Islet precursor cell (in vitro differentiated cells): ENCODE measurements around the gene UFL1.
"Not testable (repeated sequence)": the region's sequence is repeated elsewhere in the genome, so short reads cannot be mapped to it uniquely, and the experiment has no call there.

Experiments used
- DNase-seq: peaks from one replicate; pipeline ENCODE4 v3.0.0-alpha.2; 2018

Gene UFL1

DNA sequence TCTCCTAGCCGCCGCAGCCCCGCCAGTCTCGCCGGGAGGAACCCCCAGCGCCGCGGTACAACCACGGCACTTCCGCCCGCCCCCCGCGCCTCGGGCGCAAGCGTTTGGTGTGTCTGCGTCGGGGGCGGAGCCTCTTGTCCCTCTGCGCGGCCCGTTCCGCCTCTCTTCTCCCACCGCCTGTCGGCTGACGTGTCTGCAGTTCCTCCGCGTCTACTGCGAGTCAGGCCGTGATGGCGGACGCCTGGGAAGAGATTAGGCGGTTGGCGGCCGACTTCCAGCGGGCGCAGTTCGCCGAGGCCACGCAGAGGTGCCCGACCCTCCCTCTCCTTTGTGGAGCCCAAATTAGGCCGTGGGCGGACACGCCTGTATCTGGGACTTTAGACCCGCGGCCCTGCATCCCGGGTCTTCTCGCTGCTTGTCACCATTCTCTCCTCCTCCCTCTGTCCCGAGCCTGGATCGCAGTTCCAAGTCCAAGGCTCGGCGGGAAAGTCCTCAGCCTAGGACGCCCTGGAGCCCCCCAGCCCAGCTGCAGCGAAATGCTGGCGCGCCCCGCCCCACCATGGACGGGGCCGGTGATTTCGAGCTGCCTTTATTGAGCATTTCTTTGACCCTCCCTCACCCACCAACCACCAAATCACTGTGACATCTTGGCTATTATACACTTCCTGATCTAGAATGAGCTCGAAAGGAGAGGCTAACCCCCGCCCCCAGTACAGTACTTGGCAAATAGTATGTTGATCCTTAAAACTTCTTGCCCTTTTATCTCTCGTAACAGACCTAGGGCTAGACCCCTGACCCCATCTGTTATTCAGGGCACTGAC lies at the start of gene UFL1:
Gene UFL1 (plus strand): TSS at position 163 of the 821 bp plus-strand sequence. CDS start 68 bp downstream, at position 231.
- DNase-seq: peak; percentile 98

- DNase-seq: not testable (repeated sequence)
Observed at GRCh38 chr6:96472291-96472690, 49.3 kb upstream of the UFL1 start.

DNA sequence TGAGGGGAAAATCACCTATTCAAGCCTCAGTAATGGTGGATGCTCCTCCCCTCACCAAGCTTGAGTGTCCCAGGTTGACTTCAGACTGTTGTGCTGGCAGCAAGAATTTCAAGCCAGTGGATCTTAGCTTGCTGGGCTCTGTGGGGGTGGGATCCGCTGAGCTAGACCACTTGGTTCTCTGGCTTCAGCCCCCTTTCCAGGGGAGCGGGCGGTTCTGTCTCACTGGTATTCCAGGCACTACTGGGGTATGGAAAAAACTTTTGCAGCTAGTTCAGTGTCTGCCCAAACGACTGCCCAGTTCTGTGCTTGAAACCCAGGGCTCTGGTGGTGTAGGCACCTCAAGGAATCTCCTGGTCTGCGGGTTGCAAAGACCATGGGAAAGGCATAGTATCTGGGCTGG lies 42.9 kb upstream of the UFL1 start:
- no peak for DNase-seq

DNA sequence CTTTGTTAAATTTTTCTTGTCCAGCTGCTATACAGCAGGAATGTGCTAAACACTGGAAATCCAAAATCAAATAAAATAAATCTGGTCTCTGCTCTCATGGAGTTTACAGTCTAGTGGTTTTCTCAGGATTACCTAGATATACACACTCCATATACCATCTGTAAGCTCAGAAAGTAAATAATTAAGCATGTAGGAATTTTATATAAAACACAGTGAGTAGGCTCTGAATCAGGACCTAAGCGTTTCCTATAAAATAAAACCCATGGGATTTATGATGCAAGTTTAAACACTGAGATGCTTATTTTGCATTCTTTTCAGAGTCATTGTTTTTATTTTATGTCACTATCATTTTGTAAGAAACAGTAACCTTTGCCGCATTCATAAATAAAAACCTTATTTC lies 29.7 kb upstream of the UFL1 start:
- DNase-seq: no peak

- no peak for DNase-seq
Observed at GRCh38 chr6:96499781-96500180, 21.8 kb upstream of the UFL1 start.

DNA sequence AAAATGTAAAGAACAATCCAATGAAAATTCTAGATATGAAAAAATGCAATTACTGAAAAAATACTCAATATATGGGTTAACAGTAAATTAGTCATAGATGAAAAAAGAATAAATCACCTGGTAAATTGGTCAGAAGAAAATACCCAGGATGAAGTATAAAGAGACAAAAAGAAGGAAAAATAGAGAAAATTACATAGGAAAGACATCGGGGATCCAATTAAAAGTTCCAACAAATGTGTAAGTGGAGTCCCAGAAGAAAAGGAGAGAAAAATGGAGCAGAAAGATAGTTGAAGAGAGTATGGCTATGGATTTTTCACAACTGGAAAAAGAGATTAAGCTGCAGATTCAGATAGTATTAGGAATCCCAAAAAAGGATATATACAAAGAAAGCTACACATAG lies 18.7 kb upstream of the UFL1 start:
- DNase-seq: no peak

DNA sequence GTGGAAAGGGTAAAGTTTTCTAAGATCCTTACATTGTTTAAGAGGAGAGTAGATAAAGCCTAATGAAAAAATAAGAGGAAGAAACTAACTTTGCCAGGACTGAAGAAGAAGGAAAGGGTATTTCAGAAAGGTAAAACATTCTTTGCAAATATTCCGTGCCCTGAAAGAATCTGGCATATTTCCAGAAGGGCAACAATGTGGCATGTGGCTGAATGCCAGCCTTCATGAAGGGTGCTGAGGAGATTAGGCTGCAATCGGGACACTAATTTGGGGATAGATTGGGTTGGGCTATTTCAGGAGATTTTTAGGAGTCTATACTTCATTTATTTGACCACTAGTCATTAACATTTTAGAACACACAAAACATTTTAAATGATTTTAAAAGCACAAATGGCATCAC lies 16.2 kb upstream of the UFL1 start:
- DNase-seq: no peak

- no peak for DNase-seq
Observed at GRCh38 chr6:96509281-96509680, 12.3 kb upstream of the UFL1 start.

- peak; percentile 90 for DNase-seq
Observed at GRCh38 chr6:96520171-96521115, 1.2 kb upstream of the UFL1 start.

DNA sequence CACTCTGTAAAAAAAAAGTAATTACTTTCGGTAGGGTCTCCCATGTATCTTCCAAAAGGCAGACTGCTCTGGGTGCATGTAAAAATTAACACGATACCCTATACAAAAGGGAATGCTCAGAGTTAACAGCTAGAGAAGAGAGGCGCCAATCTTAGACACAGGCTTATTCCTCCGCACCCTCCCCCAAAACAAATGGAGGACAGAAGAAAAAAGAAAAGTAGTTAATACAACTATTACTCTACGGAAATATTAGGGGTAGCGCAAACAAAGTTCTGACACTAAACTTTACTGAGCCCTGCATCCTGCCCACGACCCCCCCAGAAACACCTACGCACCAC lies 331 bp upstream of the UFL1 start:
- no peak for DNase-seq

GRCh38 chr6:96522465-96523009 lies 931 bp downstream of the UFL1 start:
- DNase-seq: no peak

DNA sequence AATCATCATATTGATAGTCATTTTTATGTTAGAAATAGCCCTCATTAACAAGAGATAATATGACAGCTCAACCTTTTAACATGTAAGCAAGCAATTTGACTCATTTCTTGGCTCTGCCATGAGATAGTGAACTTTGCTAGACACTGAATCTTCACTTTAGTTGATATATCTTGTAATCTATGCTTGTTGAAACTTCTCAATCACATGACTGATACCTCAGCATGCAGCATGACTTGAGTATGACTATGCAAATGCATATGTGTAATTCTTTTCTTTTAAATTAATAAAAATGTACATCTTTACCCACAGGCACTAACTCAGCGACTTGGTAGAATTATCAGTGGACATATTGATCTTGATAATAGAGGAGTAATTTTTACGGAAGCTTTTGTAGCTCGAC lies 6.6 kb downstream of the UFL1 start:
- no peak for DNase-seq

DNA sequence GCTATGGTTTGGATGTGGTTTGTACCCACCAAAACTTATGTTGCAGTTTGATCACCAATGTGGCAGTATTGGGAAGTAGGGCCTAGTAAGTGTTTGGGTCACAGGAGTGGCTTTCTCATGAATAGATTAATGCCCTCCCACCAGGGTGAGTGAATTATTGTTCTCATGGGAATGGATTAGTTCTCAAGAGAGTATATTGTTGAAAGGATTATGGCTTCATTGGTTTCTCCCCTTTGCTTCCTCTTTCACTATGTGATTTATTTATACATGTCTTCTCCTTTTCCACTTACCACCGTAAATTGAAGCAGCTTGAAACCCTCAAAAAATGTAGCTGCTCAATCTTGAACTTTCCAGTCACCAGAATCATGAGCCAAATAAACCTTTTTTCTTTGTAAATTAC lies 10.8 kb downstream of the UFL1 start:
- DNase-seq: no peak

- no peak for DNase-seq
Observed at GRCh38 chr6:96537726-96538125, 16.1 kb downstream of the UFL1 start.

DNA sequence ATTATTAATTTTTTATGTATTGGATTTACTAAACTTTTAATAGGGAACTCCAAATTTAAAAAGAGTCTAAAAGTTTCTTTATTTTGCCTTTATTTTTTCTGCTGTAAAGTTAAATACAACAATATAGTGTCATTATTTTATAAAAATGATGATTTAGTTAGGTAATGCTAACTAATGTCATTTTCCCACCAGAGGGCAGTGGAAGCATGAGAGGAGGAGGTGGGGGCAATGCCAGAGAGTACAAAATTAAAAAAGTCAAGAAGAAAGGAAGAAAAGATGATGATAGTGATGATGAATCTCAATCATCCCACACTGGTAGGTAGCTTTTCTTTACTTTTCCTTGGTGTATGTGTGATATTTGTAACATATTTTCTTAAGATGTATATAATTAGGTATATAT lies 21.1 kb downstream of the UFL1 start:
- no peak for DNase-seq

- no peak for DNase-seq
Observed at GRCh38 chr6:96545882-96546281, 24.3 kb downstream of the UFL1 start.

DNA sequence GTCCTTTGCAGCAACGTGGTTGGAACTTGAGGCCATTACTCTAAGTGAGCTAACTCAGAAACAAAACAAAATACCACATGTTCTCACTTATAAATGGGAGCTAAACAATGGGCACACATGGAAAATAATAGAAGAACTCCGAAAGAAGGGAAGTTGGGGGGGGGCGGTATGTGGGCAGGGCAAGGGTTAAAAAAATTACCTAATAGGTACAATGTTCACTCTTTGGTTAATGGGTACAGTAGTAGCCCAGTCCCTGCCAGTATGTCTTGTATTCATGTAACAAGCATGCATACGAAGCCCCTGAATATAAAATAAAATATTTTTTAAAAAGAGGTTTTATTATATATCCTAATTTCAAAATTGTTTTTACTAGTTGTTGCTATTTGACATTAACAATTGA lies 26.0 kb downstream of the UFL1 start:
- DNase-seq: no peak

- DNase-seq: no peak
Observed at GRCh38 chr6:96554558-96554957, 33.0 kb downstream of the UFL1 start.

GRCh38 chr6:96559740-96560139 lies 38.1 kb downstream of the UFL1 start:
- not testable (repeated sequence) for DNase-seq

DNA sequence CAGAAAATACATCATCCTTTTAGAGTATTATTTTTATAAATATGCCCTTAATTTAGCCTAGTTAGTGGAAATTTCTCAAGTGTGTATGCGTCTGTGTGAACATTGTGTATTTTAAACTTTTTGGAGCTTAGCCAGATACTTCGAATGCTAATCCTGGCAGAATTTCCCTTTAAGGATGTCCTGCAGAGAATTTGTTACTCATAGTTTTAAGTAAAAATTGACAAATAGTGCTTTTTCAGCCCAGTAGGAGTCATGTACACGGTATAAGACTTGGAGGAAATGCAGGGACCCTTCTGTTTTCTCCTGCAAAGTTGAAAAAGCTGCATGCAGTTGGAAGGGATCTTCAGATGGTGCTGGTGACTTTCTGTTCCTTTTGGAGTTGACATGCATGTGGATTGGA lies 41.3 kb downstream of the UFL1 start, which contains the start of gene FHL5:
Gene FHL5 (plus strand): TSS at position 243 of the 400 bp plus-strand sequence. CDS start 40,486 bp downstream, outside the sequence.
- DNase-seq: no peak

DNA sequence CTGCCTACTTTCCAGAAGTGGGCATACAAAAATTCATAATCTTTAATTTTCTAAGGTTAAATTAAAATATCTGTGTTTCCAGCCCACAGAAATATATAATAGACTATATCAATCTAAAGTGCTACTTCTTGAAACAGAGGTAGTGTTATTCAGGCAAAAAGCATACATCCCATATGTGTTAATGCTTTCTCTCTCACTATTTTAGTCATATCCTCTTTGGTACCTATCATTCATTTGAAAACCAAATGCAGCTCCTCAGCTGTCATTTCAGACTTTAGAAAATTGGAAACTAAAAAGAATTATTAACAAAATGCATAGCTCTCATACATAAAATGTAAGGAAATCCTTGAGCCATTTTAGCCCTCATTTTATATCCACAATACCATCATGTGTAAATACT lies 42.2 kb downstream of the UFL1 start:
- DNase-seq: no peak

- no peak for DNase-seq
Observed at GRCh38 chr6:96570053-96570452, 48.4 kb downstream of the UFL1 start.

DNA sequence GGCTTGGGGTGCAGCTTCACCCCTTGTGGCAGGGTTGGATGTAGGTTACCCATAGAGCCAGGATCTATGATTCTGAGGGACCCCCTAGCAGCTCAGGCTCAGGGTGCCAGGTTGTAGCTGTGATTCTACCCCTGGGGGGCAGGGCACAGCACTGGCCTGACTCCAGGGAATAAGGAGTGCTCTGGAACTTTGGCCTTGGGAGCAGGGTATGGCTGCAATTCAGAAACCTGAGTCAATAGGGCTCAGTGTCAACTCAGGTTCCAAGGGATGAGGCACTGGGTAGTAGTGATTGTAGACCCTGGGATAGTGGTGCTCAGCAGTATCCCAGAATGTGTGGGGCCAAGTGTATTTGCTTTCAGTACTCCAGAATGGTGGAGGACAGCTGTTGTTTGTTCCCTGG lies 49.9 kb downstream of the UFL1 start:
- no peak for DNase-seq

DNA sequence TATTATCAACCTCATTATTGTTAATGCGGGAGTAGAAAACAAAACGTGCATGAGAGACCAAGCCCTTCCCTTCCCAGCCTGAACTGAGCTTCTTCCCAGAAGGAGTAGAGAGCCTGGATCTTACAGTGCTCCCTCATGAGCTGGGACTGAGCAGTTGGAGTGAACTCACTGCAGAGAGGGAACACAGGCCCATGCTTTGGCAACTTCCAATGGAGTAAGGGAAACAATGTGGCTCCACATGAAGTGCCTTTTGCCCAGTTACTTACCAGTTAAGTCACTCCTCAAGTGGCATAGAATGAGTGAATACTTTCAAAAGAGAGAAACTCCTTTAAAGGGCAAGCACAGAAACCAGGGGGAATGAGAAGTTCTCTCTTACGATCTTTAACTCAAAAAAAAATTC lies 53.8 kb downstream of the UFL1 start:
- DNase-seq: no peak
